HG03432 (cell line): ENCODE data around the gene CFDP1.

Source experiments
- ATAC-seq: cut with Tn5 transposase; IDR thresholded peaks from one replicate; pipeline ENCODE4 v1.9.1; 2021; ENCODE audit warnings: mild to moderate bottlenecking, moderate library complexity; ENCODE audit not compliant: unreplicated experiment

CFDP1 gene

GRCh38 chr16:75432828-75433731, at the start of gene CFDP1:
TSS of gene CFDP1 (minus strand) at chr16:75433503. CDS start at chr16:75433352, 151 bp downstream.
- ATAC-seq: peak; percentile 96

- ATAC-seq: no peak
These were observed 49.3 kb upstream of the CFDP1 start for GRCh38 chr16:75482434-75483205.

GRCh38 chr16:75481475-75481874, 48.2 kb upstream of the CFDP1 start:
- ATAC-seq: no peak

GRCh38 chr16:75479421-75479990, 46.2 kb upstream of the CFDP1 start:
- ATAC-seq: no peak

GRCh38 chr16:75478480-75479345, 45.4 kb upstream of the CFDP1 start:
- ATAC-seq: no peak

GRCh38 chr16:75477680-75478473, 44.6 kb upstream of the CFDP1 start:
- peak; percentile 51 for ATAC-seq

GRCh38 chr16:75476817-75477216, 43.5 kb upstream of the CFDP1 start:
- no peak for ATAC-seq

GRCh38 chr16:75475420-75475847, 42.1 kb upstream of the CFDP1 start:
- no peak for ATAC-seq

- no peak for ATAC-seq
These were observed 39.9 kb upstream of the CFDP1 start for GRCh38 chr16:75472908-75473877.

- peak; percentile 78 for ATAC-seq
These were observed 38.7 kb upstream of the CFDP1 start for GRCh38 chr16:75471723-75472633.

GRCh38 chr16:75466760-75467159, 33.5 kb upstream of the CFDP1 start:
- ATAC-seq: no peak

- ATAC-seq: peak; percentile 94
These were observed 31.0 kb upstream of the CFDP1 start, which contains the start of gene TMEM170A for GRCh38 chr16:75464122-75464918. TSS of gene TMEM170A (minus strand) at chr16:75464689. CDS start at chr16:75464600, 89 bp downstream.

GRCh38 chr16:75463389-75464121, 30.3 kb upstream of the CFDP1 start:
- peak; percentile 24 for ATAC-seq

GRCh38 chr16:75462806-75463205, 29.5 kb upstream of the CFDP1 start:
- ATAC-seq: no peak

GRCh38 chr16:75461575-75461974, 28.3 kb upstream of the CFDP1 start:
- ATAC-seq: no peak

- no peak for ATAC-seq
These were observed 27.1 kb upstream of the CFDP1 start for GRCh38 chr16:75460446-75460845.
